GM04504 (cell line): ENCODE data around the gene TBKBP1.
"Not testable (repeated sequence)": the region's sequence is repeated elsewhere in the genome, so short reads cannot be mapped to it uniquely, and the experiment has no call there.

ENCODE experiments used
- DNase-seq: peaks from one replicate; pipeline ENCODE4 v3.0.0-alpha.2; 2012; ENCODE audit warnings: low read depth

The TBKBP1 gene

GRCh38 chr17:47733674-47734410 is 39.9 kb downstream of the TBKBP1 start:
- DNase-seq, result no peak

- DNase-seq, result no peak
Observed at GRCh38 chr17:47735139-47735464, 41.1 kb downstream of the TBKBP1 start.

GRCh38 chr17:47735536-47736011 is 41.6 kb downstream of the TBKBP1 start:
- no peak for DNase-seq

GRCh38 chr17:47736501-47737495 is 42.8 kb downstream of the TBKBP1 start:
- no peak for DNase-seq

GRCh38 chr17:47738178-47738577 is 44.2 kb downstream of the TBKBP1 start:
- DNase-seq, result no peak

GRCh38 chr17:47739150-47739549 is 45.2 kb downstream of the TBKBP1 start:
- no peak for DNase-seq

- not testable (repeated sequence) for DNase-seq
Observed at GRCh38 chr17:47739945-47740344, 46.0 kb downstream of the TBKBP1 start.

- DNase-seq, result no peak
Observed at GRCh38 chr17:47741109-47741792, 47.3 kb downstream of the TBKBP1 start.

- DNase-seq, result no peak
Observed at GRCh38 chr17:47741793-47742145, 47.8 kb downstream of the TBKBP1 start.

GRCh38 chr17:47742319-47743181 is 48.6 kb downstream of the TBKBP1 start:
- no peak for DNase-seq

- DNase-seq, result no peak
Observed at GRCh38 chr17:47744168-47745036, 50.4 kb downstream of the TBKBP1 start.

- DNase-seq, result no peak
Observed at GRCh38 chr17:47745037-47745380, 51.0 kb downstream of the TBKBP1 start.

GRCh38 chr17:47751471-47751870 is 57.5 kb downstream of the TBKBP1 start:
- DNase-seq, result no peak

GRCh38 chr17:47757386-47757785 is 63.4 kb downstream of the TBKBP1 start:
- DNase-seq, result no peak

- no peak for DNase-seq
Observed at GRCh38 chr17:47760409-47761140, 66.6 kb downstream of the TBKBP1 start.
